Neural cell (in vitro differentiated cells): ENCODE measurements around the gene CLCNKB. TPM values are rescaled to one million over a fixed set of nuclear protein-coding genes. Genes with fewer than 3 reads are reported as not detected.
"Not testable (repeated sequence)": the region's sequence is repeated elsewhere in the genome, so short reads cannot be mapped to it uniquely, and the experiment has no call there.

Experiments
- H2AFZ ChIP-seq: fragments of 200-600, 300-800 bp; sonication (generic), shearing (Covaris generic); 2 replicates; pipeline ENCODE4 v1.6.0; 2014; ENCODE audit warnings: low read depth, mild to moderate bottlenecking, antibody characterized with exemption, low read length, moderate library complexity
- H3F3A ChIP-seq: fragments of 200-600 bp; shearing (Covaris generic); 2 replicates; pipeline ENCODE4 v1.6.1; 2016; ENCODE audit warnings: mild to moderate bottlenecking, moderate library complexity, mixed read lengths, antibody characterized with exemption, low read length; ENCODE audit not compliant: insufficient read depth, poor library complexity, severe bottlenecking
- H3K27ac ChIP-seq: fragments of 200-600, 300-800 bp; sonication (generic), shearing (Covaris generic); 2 replicates; pipeline ENCODE4 v1.5.1; 2014; ENCODE audit warnings: mild to moderate bottlenecking, low read length, moderate library complexity
- H3K27me3 ChIP-seq: fragments of 300-800, 200-600 bp; sonication (generic), shearing (Covaris generic); 2 replicates; pipeline ENCODE4 v1.6.0; 2014; ENCODE audit warnings: mild to moderate bottlenecking, low read depth, low read length, moderate library complexity; ENCODE audit not compliant: insufficient read depth
- H3K36me3 ChIP-seq: fragments of 300-800, 200-600 bp; sonication (generic), shearing (Covaris generic); 2 replicates; pipeline ENCODE4 v1.5.1; 2014; ENCODE audit warnings: mild to moderate bottlenecking, antibody characterized with exemption, low read length, moderate library complexity; ENCODE audit not compliant: insufficient read depth
- H3K4me2 ChIP-seq: fragments of 300-800, 200-600 bp; sonication (generic), shearing (Covaris generic); 2 replicates; pipeline ENCODE4 v1.6.0; 2014; ENCODE audit warnings: mild to moderate bottlenecking, low read length
- H3K4me3 ChIP-seq: fragments of 300-800, 200-600 bp; sonication (generic), shearing (Covaris generic); 2 replicates; pipeline ENCODE4 v1.5.1; 2014; ENCODE audit warnings: mild to moderate bottlenecking, low read length, moderate library complexity
- H3K79me2 ChIP-seq: fragments of 200-600 bp; shearing (Covaris generic); replicated peaks from 2 replicates; pipeline ENCODE4 v1.6.0; 2014; ENCODE audit warnings: mild to moderate bottlenecking, low read length, moderate library complexity; ENCODE audit not compliant: insufficient read depth
- H3K9ac ChIP-seq: fragments of 300-800, 200-600 bp; sonication (generic), shearing (Covaris generic); 2 replicates; pipeline ENCODE4 v1.6.1; 2016; ENCODE audit warnings: mild to moderate bottlenecking, low read length, mixed read lengths
- H3K9me2 ChIP-seq: fragments of 200-600 bp; shearing (Covaris generic); 2 replicates; pipeline ENCODE4 v1.6.1; 2016; ENCODE audit warnings: mild to moderate bottlenecking, low read length, mixed read lengths; ENCODE audit not compliant: insufficient read depth
- H3K9me3 ChIP-seq: fragments of 200-600, 300-800 bp; sonication (generic), shearing (Covaris generic); 2 replicates; pipeline ENCODE4 v1.6.1; 2016; ENCODE audit warnings: mild to moderate bottlenecking, mixed run types, low read length, moderate library complexity, mixed read lengths
- H4K20me1 ChIP-seq: fragments of 200-600 bp; shearing (Covaris generic); 2 replicates; pipeline ENCODE4 v1.6.1; 2016; ENCODE audit warnings: mild to moderate bottlenecking, mixed run types; ENCODE audit not compliant: insufficient read depth
- EP300 ChIP-seq: fragments of 450-650 bp; conservative IDR thresholded peaks from 2 replicates; pipeline ENCODE4 v1.6.1; 2014; ENCODE audit warnings: antibody characterized with exemption, mild to moderate bottlenecking, moderate library complexity; ENCODE audit not compliant: poor library complexity, severe bottlenecking
- EZH2 ChIP-seq: fragments of 200-600, 300-800 bp; shearing (Covaris generic), sonication (generic); IDR thresholded peaks from 2 replicates; pipeline ENCODE4 v1.6.1; 2014; ENCODE audit warnings: antibody characterized with exemption, low read length, borderline replicate concordance, mild to moderate bottlenecking; ENCODE audit not compliant: insufficient read depth, poor library complexity, severe bottlenecking
- MXI1 ChIP-seq: fragments of 450-650 bp; conservative IDR thresholded peaks from 2 replicates; pipeline ENCODE4 v1.6.1; 2014; ENCODE audit warnings: antibody characterized with exemption, mild to moderate bottlenecking; ENCODE audit not compliant: poor library complexity, severe bottlenecking
- POLR2AphosphoS5 ChIP-seq: IDR thresholded peaks from 2 replicates; pipeline ENCODE4 v1.6.1; 2012
- RAD21 ChIP-seq: fragments of 450-650 bp; conservative IDR thresholded peaks from 2 replicates; pipeline ENCODE4 v1.6.1; 2014; ENCODE audit warnings: antibody characterized with exemption, mild to moderate bottlenecking, moderate library complexity
- SMC3 ChIP-seq: fragments of 450-650 bp; conservative IDR thresholded peaks from 2 replicates; pipeline ENCODE4 v1.6.1; 2014; ENCODE audit warnings: antibody characterized with exemption, mild to moderate bottlenecking, moderate library complexity; ENCODE audit not compliant: poor library complexity
- TAF1 ChIP-seq: IDR thresholded peaks from 2 replicates; pipeline ENCODE4 v1.6.1; 2012; ENCODE audit warnings: low read depth
- polyA plus RNA-seq: library from polyadenylated mRNA; depleted of rRNA; stranded (reverse); fragments of >200 nt; gene quantifications from 2 replicates; pipeline ENCODE4 v1.2.3, GENCODE V29; 2014
- TF ChIP-seq, protein P1 (sequence below): IDR thresholded peaks from 2 replicates; pipeline ENCODE4 v1.6.1; 2012; ENCODE audit warnings: borderline replicate concordance
- TF ChIP-seq, protein P2 (sequence below): fragments of 450-650 bp; IDR thresholded peaks from 2 replicates; pipeline ENCODE4 v1.5.1; 2014; ENCODE audit warnings: antibody characterized with exemption, mild to moderate bottlenecking, moderate library complexity; ENCODE audit not compliant: poor library complexity, severe bottlenecking

The CLCNKB gene
- polyA plus RNA-seq, 1 donor from 2014 or later: not detected

DNA sequence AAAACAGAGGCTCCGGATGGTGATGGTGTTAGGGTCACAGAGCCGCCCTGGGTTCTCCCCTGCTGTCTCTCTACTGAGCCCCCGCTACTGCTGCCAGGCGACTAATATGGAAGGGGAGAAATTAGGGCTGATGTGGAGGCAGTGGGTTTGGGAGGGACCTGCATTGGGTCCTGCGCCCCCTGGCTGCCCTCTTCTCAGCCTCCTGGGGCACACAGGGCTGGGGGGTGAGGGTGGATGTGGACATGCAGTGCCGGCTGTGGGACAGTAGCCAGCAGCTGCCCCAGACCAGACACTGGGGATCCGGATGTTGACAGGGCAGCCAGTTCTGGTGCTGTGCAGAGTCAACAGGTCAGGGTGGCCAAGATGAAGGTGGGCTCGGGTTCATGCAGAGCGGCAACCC is 1.5 kb upstream of the CLCNKB start:
- Histone ChIP-seq H3K9me2 (no peaks in the 10 kb centered on the region), H3K9me3 (no peaks in the 10 kb centered on the region), H3K9ac (no peak overlapping the region), H3K36me3 (no peaks in the 10 kb centered on the region), H3F3A (no peaks in the 10 kb centered on the region), H3K4me3 (no peak overlapping the region), H4K20me1 (no peaks in the 10 kb centered on the region), H3K27ac (no peak overlapping the region), H3K79me2 (no peaks in the 10 kb centered on the region), H3K4me2 (no peak overlapping the region), H2AFZ (no peak overlapping the region), H3K27me3 (no peaks in the 10 kb centered on the region)
- no peak for TF ChIP-seq EZH2
- TF ChIP-seq MXI1: no peak
- TF ChIP-seq RAD21: no peak
- TF ChIP-seq, protein P1, sequence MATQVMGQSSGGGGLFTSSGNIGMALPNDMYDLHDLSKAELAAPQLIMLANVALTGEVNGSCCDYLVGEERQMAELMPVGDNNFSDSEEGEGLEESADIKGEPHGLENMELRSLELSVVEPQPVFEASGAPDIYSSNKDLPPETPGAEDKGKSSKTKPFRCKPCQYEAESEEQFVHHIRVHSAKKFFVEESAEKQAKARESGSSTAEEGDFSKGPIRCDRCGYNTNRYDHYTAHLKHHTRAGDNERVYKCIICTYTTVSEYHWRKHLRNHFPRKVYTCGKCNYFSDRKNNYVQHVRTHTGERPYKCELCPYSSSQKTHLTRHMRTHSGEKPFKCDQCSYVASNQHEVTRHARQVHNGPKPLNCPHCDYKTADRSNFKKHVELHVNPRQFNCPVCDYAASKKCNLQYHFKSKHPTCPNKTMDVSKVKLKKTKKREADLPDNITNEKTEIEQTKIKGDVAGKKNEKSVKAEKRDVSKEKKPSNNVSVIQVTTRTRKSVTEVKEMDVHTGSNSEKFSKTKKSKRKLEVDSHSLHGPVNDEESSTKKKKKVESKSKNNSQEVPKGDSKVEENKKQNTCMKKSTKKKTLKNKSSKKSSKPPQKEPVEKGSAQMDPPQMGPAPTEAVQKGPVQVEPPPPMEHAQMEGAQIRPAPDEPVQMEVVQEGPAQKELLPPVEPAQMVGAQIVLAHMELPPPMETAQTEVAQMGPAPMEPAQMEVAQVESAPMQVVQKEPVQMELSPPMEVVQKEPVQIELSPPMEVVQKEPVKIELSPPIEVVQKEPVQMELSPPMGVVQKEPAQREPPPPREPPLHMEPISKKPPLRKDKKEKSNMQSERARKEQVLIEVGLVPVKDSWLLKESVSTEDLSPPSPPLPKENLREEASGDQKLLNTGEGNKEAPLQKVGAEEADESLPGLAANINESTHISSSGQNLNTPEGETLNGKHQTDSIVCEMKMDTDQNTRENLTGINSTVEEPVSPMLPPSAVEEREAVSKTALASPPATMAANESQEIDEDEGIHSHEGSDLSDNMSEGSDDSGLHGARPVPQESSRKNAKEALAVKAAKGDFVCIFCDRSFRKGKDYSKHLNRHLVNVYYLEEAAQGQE: no peak
- TF ChIP-seq, protein P2, sequence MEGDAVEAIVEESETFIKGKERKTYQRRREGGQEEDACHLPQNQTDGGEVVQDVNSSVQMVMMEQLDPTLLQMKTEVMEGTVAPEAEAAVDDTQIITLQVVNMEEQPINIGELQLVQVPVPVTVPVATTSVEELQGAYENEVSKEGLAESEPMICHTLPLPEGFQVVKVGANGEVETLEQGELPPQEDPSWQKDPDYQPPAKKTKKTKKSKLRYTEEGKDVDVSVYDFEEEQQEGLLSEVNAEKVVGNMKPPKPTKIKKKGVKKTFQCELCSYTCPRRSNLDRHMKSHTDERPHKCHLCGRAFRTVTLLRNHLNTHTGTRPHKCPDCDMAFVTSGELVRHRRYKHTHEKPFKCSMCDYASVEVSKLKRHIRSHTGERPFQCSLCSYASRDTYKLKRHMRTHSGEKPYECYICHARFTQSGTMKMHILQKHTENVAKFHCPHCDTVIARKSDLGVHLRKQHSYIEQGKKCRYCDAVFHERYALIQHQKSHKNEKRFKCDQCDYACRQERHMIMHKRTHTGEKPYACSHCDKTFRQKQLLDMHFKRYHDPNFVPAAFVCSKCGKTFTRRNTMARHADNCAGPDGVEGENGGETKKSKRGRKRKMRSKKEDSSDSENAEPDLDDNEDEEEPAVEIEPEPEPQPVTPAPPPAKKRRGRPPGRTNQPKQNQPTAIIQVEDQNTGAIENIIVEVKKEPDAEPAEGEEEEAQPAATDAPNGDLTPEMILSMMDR: no peak
- no peak for TF ChIP-seq TAF1
- no peak for TF ChIP-seq POLR2AphosphoS5
- no peak for TF ChIP-seq SMC3
- TF ChIP-seq EP300: no peak

DNA sequence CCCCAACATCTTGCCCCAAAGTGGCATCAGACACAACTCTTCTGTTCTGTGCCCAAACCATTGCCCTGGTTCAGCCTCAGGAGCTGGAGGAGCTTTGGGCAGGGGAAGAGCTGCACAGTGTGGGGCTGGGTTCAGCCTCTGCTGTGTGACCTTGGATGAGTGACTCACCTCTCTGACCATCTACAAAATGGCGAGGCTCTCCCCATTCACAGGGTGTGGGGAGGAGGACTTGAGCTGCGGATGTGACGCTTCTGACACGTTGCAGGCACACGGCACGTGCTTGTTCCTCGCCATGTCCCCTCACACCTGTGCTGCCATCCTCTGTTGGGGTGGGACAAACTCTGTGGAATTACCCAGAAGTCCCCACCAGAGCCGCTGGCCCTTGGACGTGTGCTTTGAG is 928 bp upstream of the CLCNKB start:
- not testable (repeated sequence) for H3K9ac ChIP-seq, H3K4me3 ChIP-seq, H3F3A ChIP-seq, H3K27me3 ChIP-seq, H3K36me3 ChIP-seq, H3K9me2 ChIP-seq, H2AFZ ChIP-seq, H3K9me3 ChIP-seq, H3K27ac ChIP-seq, H3K4me2 ChIP-seq, H4K20me1 ChIP-seq, H3K79me2 ChIP-seq

DNA sequence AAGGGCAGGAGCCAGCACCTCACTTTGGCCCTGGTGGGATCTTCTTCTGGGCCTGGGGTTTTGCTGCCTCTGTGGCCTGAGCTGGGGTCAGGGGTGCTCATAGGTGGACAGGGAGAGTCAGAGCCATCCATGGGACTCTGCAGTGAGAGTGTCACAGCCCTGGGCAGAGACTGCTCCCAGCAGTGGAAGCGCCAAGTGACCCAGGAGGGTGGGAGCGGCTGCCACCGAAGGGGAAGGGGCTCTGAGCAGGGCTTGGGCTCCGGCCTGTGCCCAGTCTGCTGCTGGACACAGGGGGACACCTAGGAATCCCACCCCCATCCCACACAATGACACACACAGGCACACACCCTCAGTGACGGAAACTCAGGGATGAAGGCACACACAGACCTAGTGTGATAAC is 368 bp downstream of the CLCNKB start:
- H3K36me3 ChIP-seq: no peaks in the 10 kb centered on the region
- no peak overlapping the region for H3K27ac ChIP-seq
- no peak overlapping the region for H3K9ac ChIP-seq
- TF ChIP-seq EP300: no peak
- no peaks in the 10 kb centered on the region for H4K20me1 ChIP-seq
- no peaks in the 10 kb centered on the region for H3F3A ChIP-seq
- H3K27me3 ChIP-seq: no peaks in the 10 kb centered on the region
- no peaks in the 10 kb centered on the region for H3K9me2 ChIP-seq
- no peak overlapping the region for H3K4me3 ChIP-seq
- no peaks in the 10 kb centered on the region for H3K79me2 ChIP-seq
- H3K4me2 ChIP-seq: no peak overlapping the region
- H2AFZ ChIP-seq: no peak overlapping the region
- H3K9me3 ChIP-seq: no peaks in the 10 kb centered on the region
